GM18526 (cell line): ENCODE measurements around the gene SMPD3.

Experiments
- POLR2A ChIP-seq: IDR thresholded peaks from 3 replicates; pipeline ENCODE4 v1.6.1; 2011; ENCODE audit not compliant: insufficient read length; ENCODE audit errors: extremely low read depth

Gene SMPD3

GRCh38 chr16:68448360-68448970 lies at the start of gene SMPD3:
TSS of gene SMPD3 (minus strand) at chr16:68448508. CDS start at chr16:68372181, 76,327 bp downstream.
- no peak for TF ChIP-seq POLR2A

DNA sequence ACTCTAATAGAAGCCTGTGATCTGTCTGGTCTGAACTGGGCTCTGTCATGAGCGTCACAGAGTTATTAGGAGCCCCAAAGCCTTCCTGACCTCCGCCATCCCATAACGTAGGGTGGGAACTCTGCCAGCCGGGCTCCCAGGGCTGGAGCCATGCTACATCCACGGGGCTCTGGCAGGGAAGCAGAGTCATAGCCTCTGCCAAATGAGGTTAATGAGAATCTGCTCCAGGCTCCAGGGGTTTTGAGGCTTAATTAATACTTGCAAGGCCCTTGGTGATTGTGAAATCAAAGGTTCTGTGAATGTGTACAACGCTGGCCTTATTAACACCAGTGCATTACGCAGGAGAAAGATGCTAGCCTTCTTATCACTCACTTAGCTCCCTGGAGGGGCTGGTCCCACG lies 48.4 kb upstream of the SMPD3 start:
- TF ChIP-seq POLR2A = no peak

- TF ChIP-seq POLR2A = no peak
Observed at GRCh38 chr16:68493412-68494070, 45.2 kb upstream of the SMPD3 start.

GRCh38 chr16:68492543-68493411 lies 44.5 kb upstream of the SMPD3 start:
- TF ChIP-seq POLR2A = no peak

DNA sequence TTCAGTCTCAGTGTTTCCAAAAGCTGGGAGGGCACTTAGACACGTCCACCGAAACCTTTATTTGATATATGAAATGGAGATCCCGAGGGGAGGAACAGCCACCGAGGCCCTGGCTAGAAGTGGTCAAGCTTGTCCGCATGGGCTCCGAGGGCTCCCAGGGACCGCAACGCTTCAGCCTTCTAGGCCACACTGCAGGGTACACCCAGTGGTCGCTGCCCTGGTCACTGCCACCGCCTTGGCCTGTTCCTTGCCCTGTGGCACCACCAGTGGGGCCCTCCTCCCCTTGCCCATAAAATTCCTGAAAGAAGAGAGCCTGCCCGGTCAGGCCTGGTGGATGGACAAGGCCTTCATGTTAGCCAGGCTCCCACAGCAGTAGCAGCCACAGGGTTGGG lies 43.8 kb upstream of the SMPD3 start:
- no peak for TF ChIP-seq POLR2A

- TF ChIP-seq POLR2A = no peak
Observed at GRCh38 chr16:68491576-68491950, 43.3 kb upstream of the SMPD3 start.

GRCh38 chr16:68490829-68491575 lies 42.7 kb upstream of the SMPD3 start:
- TF ChIP-seq POLR2A = no peak

DNA sequence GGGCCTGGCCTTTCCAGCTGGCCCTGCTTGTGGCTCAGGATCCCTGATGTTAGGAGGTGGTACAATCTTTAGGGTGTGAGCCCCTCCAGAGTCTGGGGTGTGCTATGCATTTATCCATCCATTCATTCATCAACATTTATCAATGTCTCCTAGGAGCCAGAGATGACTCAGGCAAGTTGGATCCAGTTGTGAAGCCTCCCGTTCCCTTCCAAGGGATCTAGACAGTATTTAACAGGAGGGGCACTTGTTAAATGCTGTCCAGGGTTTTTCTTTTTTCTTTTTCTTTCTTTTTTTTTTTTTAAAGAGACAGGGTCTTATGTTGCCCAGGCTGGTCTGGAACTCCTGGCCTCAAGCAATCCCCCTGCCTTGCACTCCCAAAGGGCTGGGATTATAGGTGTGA lies 42.0 kb upstream of the SMPD3 start:
- no peak for TF ChIP-seq POLR2A

DNA sequence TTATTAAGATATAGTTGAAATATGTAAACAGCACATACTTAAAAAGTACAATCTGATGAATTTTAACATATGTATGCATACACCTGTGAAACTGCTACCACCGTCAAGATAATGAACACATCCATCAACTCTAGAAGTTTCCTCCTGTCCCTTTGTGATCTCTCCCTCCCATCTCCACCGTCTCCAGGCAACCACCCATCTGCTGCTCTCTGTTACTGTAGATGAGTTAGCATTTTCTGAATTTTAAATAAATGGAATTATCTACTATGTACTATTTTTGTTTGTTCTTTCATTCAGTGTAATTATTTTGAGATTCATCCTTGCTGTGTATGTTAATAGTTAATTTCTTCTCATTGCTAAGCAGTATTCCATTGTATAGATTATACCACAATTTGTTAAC lies 40.2 kb upstream of the SMPD3 start:
- no peak for TF ChIP-seq POLR2A

- TF ChIP-seq POLR2A = no peak
Observed at GRCh38 chr16:68487669-68488068, 39.4 kb upstream of the SMPD3 start.

DNA sequence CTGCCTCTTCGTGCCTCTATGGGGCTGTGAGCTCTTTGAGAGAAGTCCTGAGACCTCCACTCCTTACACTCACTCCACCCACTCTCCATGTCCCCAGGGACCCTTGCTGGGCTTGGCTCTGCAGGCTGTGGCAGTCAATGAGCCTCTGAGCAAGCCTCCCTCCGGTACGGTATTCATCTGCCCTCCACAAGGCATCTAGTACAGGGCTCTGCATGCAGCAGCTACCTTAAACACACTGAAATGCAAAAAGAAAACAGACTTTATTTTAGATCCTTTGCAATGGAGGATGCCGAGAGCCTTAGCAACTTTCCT lies 38.9 kb upstream of the SMPD3 start:
- TF ChIP-seq POLR2A = no peak

DNA sequence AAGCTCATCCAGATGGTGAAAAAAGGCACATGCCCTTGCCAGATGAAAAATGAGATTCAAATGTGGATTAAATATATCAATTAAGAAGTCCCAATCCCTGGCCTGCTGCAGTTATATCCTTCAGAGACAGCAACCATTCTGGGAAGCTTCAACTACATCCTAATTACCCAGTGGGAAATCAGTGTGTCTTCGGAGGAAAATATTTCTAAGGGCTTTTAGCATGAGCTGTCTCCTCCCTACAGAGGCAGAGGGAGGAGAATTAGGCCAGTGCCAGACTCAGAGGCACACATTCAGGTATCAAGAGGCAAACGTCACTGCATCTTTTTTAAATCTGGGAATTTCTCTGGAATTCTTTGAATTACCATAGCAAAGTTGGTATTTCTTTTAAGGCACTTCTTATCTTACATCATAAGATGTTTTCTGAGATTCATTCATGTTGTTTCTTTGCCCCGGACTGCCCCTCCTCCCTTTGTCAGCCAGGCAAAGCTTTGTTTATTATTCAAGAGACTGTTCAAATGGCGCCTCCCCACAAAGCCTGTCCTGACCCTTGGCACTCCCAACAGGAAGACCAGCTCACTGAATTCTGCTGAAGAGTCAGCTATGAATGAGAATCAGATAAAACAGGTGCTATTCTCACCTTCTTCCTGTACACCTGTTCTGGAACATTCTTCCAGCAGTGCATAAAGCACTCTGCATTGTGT lies 38.3 kb upstream of the SMPD3 start:
- no peak for TF ChIP-seq POLR2A

DNA sequence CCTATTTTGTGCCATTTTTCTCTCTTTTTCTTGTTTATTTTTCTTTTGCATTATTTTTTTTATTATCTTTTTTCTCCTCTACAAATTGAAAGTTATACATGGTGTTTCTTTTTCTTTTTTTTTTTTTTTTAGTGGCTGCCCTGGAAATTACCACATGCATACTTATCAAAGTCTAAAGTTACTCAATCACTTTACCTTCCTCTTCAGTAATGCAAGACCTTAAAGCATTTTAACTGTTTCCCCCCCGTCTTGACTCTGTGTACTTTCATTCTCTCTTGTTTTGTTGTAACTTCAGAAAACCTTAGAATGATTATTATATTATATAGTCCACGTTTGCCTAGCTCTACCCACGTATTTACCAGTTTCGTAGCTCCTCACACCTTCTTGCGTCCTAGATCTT lies 33.3 kb upstream of the SMPD3 start:
- TF ChIP-seq POLR2A = no peak

GRCh38 chr16:68480084-68480995 lies 32.0 kb upstream of the SMPD3 start:
- TF ChIP-seq POLR2A = no peak
